Mesenchymal stem cell (in vitro differentiated cells and primary cell): ENCODE data around the gene NCBP2L.
A peak's percentile ranks its signal among the peaks of the same experiment; 100 is the strongest.

Experiments
- DNase-seq: peaks from one replicate; pipeline ENCODE4 v3.0.0-alpha.2; 2013
- H2AFZ ChIP-seq: one replicate; pipeline ENCODE4 v1.6.1; 2013; ENCODE audit warnings: low read depth, mild to moderate bottlenecking, control low read depth, inconsistent platforms, low read length, moderate library complexity
- H2AK5ac ChIP-seq: 2 replicates; pipeline ENCODE4 v1.6.1; 2013; ENCODE audit warnings: low read length, moderate library complexity, mild to moderate bottlenecking, inconsistent platforms; ENCODE audit not compliant: severe bottlenecking
- H2BK120ac ChIP-seq: one replicate; pipeline ENCODE4 v1.6.1; 2013; ENCODE audit warnings: low read depth, mild to moderate bottlenecking, inconsistent platforms, low read length, moderate library complexity
- H2BK12ac ChIP-seq, 2 experiments: one replicate each; pipeline ENCODE4 v1.6.1; 2013; ENCODE audit warnings: inconsistent platforms in 2 of 2, low read length in 2 of 2, mild to moderate bottlenecking in 2 of 2, moderate library complexity in 2 of 2, control low read depth in 1 of 2
- H2BK15ac ChIP-seq: one replicate; pipeline ENCODE4 v1.6.1; 2013; ENCODE audit warnings: mild to moderate bottlenecking, low read depth, inconsistent platforms; ENCODE audit not compliant: poor library complexity, severe bottlenecking
- H2BK5ac ChIP-seq: 2 replicates; pipeline ENCODE4 v1.6.1; 2013; ENCODE audit warnings: low read depth, mild to moderate bottlenecking, low read length, control low read depth, inconsistent platforms; ENCODE audit not compliant: poor library complexity, severe bottlenecking
- H3K14ac ChIP-seq, 2 experiments: one replicate each; pipeline ENCODE4 v1.6.1; 2013; ENCODE audit warnings: inconsistent platforms in 2 of 2, low read length in 2 of 2, control low read depth in 1 of 2, mild to moderate bottlenecking in 1 of 2, moderate library complexity in 1 of 2
- H3K18ac ChIP-seq, 2 experiments: one replicate each; pipeline ENCODE4 v1.6.1; 2013; ENCODE audit warnings: inconsistent platforms in 2 of 2, low read length in 2 of 2, control low read depth in 1 of 2, low read depth in 1 of 2, mild to moderate bottlenecking in 1 of 2
- H3K23ac ChIP-seq, 2 experiments: one replicate each; pipeline ENCODE4 v1.6.1; 2013; ENCODE audit warnings: inconsistent platforms in 2 of 2, low read length in 2 of 2, mild to moderate bottlenecking in 2 of 2, moderate library complexity in 2 of 2, control low read depth in 1 of 2
- H3K27ac ChIP-seq: 2 replicates; pipeline ENCODE4 v1.5.1; 2013; ENCODE audit warnings: mild to moderate bottlenecking, moderate library complexity, low read length, control low read depth, inconsistent platforms; ENCODE audit not compliant: poor library complexity, severe bottlenecking
- H3K27me3 ChIP-seq, 2 experiments: 2 replicates each; pipeline versions ENCODE4 v1.6.1 to v1.7.0; 2013; ENCODE audit warnings: low read length in 2 of 2, mild to moderate bottlenecking in 2 of 2, moderate library complexity in 2 of 2, control low read depth in 1 of 2, inconsistent platforms in 1 of 2; ENCODE audit not compliant: control insufficient read depth in 1 of 2, insufficient read depth in 1 of 2
- H3K36me3 ChIP-seq, 2 experiments: 2 replicates each; pipeline versions ENCODE4 v1.6.1 to v1.7.0; 2013; ENCODE audit warnings: low read length in 2 of 2, control low read depth in 1 of 2, inconsistent platforms in 1 of 2, low read depth in 1 of 2, mild to moderate bottlenecking in 1 of 2; ENCODE audit not compliant: insufficient read depth in 2 of 2, control insufficient read depth in 1 of 2
- H3K4ac ChIP-seq, 2 experiments: one replicate each; pipeline ENCODE4 v1.6.1; 2013; ENCODE audit warnings: inconsistent platforms in 2 of 2, low read length in 2 of 2, mild to moderate bottlenecking in 2 of 2, moderate library complexity in 2 of 2, control low read depth in 1 of 2, low read depth in 1 of 2
- H3K4me1 ChIP-seq: 2 replicates; pipeline ENCODE4 v1.6.1; 2013; ENCODE audit warnings: low read depth, low read length, control low read depth; ENCODE audit not compliant: control insufficient read depth, insufficient read depth
- H3K4me2 ChIP-seq: 2 replicates; pipeline ENCODE4 v1.6.1; 2013; ENCODE audit warnings: low read length, mild to moderate bottlenecking, inconsistent platforms; ENCODE audit not compliant: poor library complexity, severe bottlenecking
- H3K4me3 ChIP-seq, 2 experiments: 2 replicates each; pipeline versions ENCODE4 v1.5.1 to v1.7.0; 2013; ENCODE audit warnings: low read length in 2 of 2, mild to moderate bottlenecking in 2 of 2, control low read depth in 1 of 2, low read depth in 1 of 2; ENCODE audit not compliant: insufficient read depth in 1 of 2
- H3K79me1 ChIP-seq: replicated peaks from 2 replicates; pipeline ENCODE4 v1.6.1; 2013; ENCODE audit warnings: mild to moderate bottlenecking, control low read depth, low read length, inconsistent platforms; ENCODE audit not compliant: poor library complexity, severe bottlenecking
- H3K9ac ChIP-seq: 2 replicates; pipeline ENCODE4 v1.7.0; 2013; ENCODE audit warnings: mild to moderate bottlenecking, low read length, moderate library complexity
- H3K9me3 ChIP-seq: 2 replicates; pipeline ENCODE4 v1.7.0; 2013; ENCODE audit warnings: mild to moderate bottlenecking, low read length; ENCODE audit not compliant: control insufficient read depth
- H4K8ac ChIP-seq: one replicate; pipeline ENCODE4 v1.6.1; 2013; ENCODE audit warnings: inconsistent platforms, mild to moderate bottlenecking, low read length, moderate library complexity
- H4K91ac ChIP-seq: one replicate; pipeline ENCODE4 v1.6.1; 2013; ENCODE audit warnings: mild to moderate bottlenecking, low read length, inconsistent platforms
- WGBS: methylation state at CpG from one replicate; pipeline ENCODE4 v1.1.7; 2013; ENCODE audit warnings: mixed read lengths; 5-methylcytosine and 5-hydroxymethylcytosine counted together

NCBP2L gene

GRCh38 chrX:107747596-107748161 lies 29.9 kb upstream of the NCBP2L start:
- H3K4ac ChIP-seq = no peak overlapping the region
- no peak overlapping the region for H2AFZ ChIP-seq
- 0% methylated on average over 2 of the region's 3 CpGs for WGBS
- no peak overlapping the region for H3K23ac ChIP-seq
- H3K27me3 ChIP-seq = peaks cover 0 to 89% of the 10 kb centered on the region in 2 experiments
- H3K4me2 ChIP-seq = no peak overlapping the region
- no peaks in the 10 kb centered on the region for H3K9me3 ChIP-seq
- peak overlapping the region in 1 of 2 experiments; percentile 48 for H3K18ac ChIP-seq
- no peaks in the 10 kb centered on the region for H3K79me1 ChIP-seq
- no peaks in the 10 kb centered on the region for H3K36me3 ChIP-seq
- H3K9ac ChIP-seq = no peak overlapping the region
- no peak overlapping the region for H3K14ac ChIP-seq
- H3K4me1 ChIP-seq = peaks cover 6% of the 10 kb centered on the region
- H4K8ac ChIP-seq = no peak overlapping the region
- peak overlapping the region; percentile 52 for H2BK15ac ChIP-seq
- no peak overlapping the region for H2BK12ac ChIP-seq
- no peak overlapping the region for H2AK5ac ChIP-seq
- peak; percentile 58 for DNase-seq
- no peak overlapping the region for H4K91ac ChIP-seq
- no peak overlapping the region for H2BK5ac ChIP-seq
- no peak overlapping the region for H2BK120ac ChIP-seq
- H3K4me3 ChIP-seq = no peak overlapping the region
- H3K27ac ChIP-seq = no peak overlapping the region

GRCh38 chrX:107748506-107748905 lies 29.0 kb upstream of the NCBP2L start:
- no peak overlapping the region for H2AFZ ChIP-seq
- H3K14ac ChIP-seq = no peak overlapping the region
- peaks cover 0 to 89% of the 10 kb centered on the region in 2 experiments for H3K27me3 ChIP-seq
- no peak overlapping the region for H3K9ac ChIP-seq
- H3K4ac ChIP-seq = no peak overlapping the region
- no peak overlapping the region for H3K23ac ChIP-seq
- H2BK120ac ChIP-seq = no peak overlapping the region
- H3K18ac ChIP-seq = peak overlapping the region in 1 of 2 experiments; percentile 34
- no peaks in the 10 kb centered on the region for H3K9me3 ChIP-seq
- H2BK15ac ChIP-seq = no peak overlapping the region
- DNase-seq = no peak
- H3K27ac ChIP-seq = no peak overlapping the region
- H4K91ac ChIP-seq = no peak overlapping the region
- H3K4me2 ChIP-seq = no peak overlapping the region
- peak overlapping the region in 1 of 2 experiments; percentile 52 for H2BK12ac ChIP-seq
- no peaks in the 10 kb centered on the region for H3K79me1 ChIP-seq
- H2AK5ac ChIP-seq = no peak overlapping the region
- no peak overlapping the region for H2BK5ac ChIP-seq
- H3K4me1 ChIP-seq = peaks cover 3% of the 10 kb centered on the region
- WGBS = 93% methylated on average over 6 of the region's 6 CpGs
- no peaks in the 10 kb centered on the region for H3K36me3 ChIP-seq
- H3K4me3 ChIP-seq = no peak overlapping the region
- H4K8ac ChIP-seq = no peak overlapping the region

- peaks cover 0 to 88% of the 10 kb centered on the region in 2 experiments for H3K27me3 ChIP-seq
- no peak overlapping the region for H2AK5ac ChIP-seq
- H3K9ac ChIP-seq = no peak overlapping the region
- H3K23ac ChIP-seq = no peak overlapping the region
- no peak overlapping the region for H2BK5ac ChIP-seq
- H3K27ac ChIP-seq = no peak overlapping the region
- no peaks in the 10 kb centered on the region for H3K79me1 ChIP-seq
- no peak overlapping the region for H2BK120ac ChIP-seq
- no peak overlapping the region for H3K4me2 ChIP-seq
- H2BK15ac ChIP-seq = no peak overlapping the region
- no peak overlapping the region for H2AFZ ChIP-seq
- H3K36me3 ChIP-seq = no peaks in the 10 kb centered on the region
- H2BK12ac ChIP-seq = no peak overlapping the region
- WGBS = 91% methylated on average over 1 of the region's 6 CpGs
- no peak overlapping the region for H3K4me3 ChIP-seq
- H3K9me3 ChIP-seq = no peaks in the 10 kb centered on the region
- H3K4ac ChIP-seq = no peak overlapping the region
- H4K91ac ChIP-seq = no peak overlapping the region
- no peak for DNase-seq
- H4K8ac ChIP-seq = no peak overlapping the region
- no peak overlapping the region for H3K14ac ChIP-seq
- H3K18ac ChIP-seq = no peak overlapping the region
- H3K4me1 ChIP-seq = peaks cover 3% of the 10 kb centered on the region
Measured at GRCh38 chrX:107750263-107750662, 27.3 kb upstream of the NCBP2L start.

- WGBS = 70% methylated on average over 7 of the region's 7 CpGs
Measured at GRCh38 chrX:107750861-107751445, 26.6 kb upstream of the NCBP2L start.

More at GRCh38 chrX:107750861-107751445, 26.6 kb upstream of the NCBP2L start:
- no peak overlapping the region for H3K9ac ChIP-seq
- H3K4me3 ChIP-seq = no peak overlapping the region
- no peak overlapping the region for H3K14ac ChIP-seq
- no peak overlapping the region for H2AK5ac ChIP-seq
- H4K8ac ChIP-seq = no peak overlapping the region
- H3K4me1 ChIP-seq = peaks cover 3% of the 10 kb centered on the region
- no peak overlapping the region for H3K4me2 ChIP-seq
- peaks cover 0 to 89% of the 10 kb centered on the region in 2 experiments for H3K27me3 ChIP-seq
- H3K4ac ChIP-seq = no peak overlapping the region
- H3K27ac ChIP-seq = no peak overlapping the region
- H3K23ac ChIP-seq = no peak overlapping the region
- H2BK120ac ChIP-seq = no peak overlapping the region
- no peaks in the 10 kb centered on the region for H3K79me1 ChIP-seq
- H4K91ac ChIP-seq = no peak overlapping the region
- H2BK12ac ChIP-seq = no peak overlapping the region
- no peak for DNase-seq
- H2BK5ac ChIP-seq = no peak overlapping the region
- no peak overlapping the region for H2AFZ ChIP-seq
- no peaks in the 10 kb centered on the region for H3K9me3 ChIP-seq
- no peak overlapping the region for H3K18ac ChIP-seq
- H2BK15ac ChIP-seq = no peak overlapping the region
- H3K36me3 ChIP-seq = no peaks in the 10 kb centered on the region
